CD4-positive, alpha-beta T cell (primary cell): Measurements from ENCODE around the gene PRDM16. TPM values are rescaled to one million over a fixed set of nuclear protein-coding genes. Genes with fewer than 3 reads are reported as not detected.

Experiments
- ATAC-seq: fragments of 200-7000 bp; cut with Tn5 transposase; one replicate; pipeline ENCODE4 v1.10.0; 2022; ENCODE audit warnings: mild to moderate bottlenecking; ENCODE audit not compliant: poor library complexity
- CTCF ChIA-PET: fragments of 350-600 bp; sonication (Branson Sonifier 250); formaldehyde crosslinking; loops from one replicate; lab custom pipeline; 2021; ENCODE audit warnings: antibody characterized with exemption, inconsistent platforms; lab: Charles Lee
- POLR2A ChIA-PET: fragments of 350-600 bp; sonication (Branson Sonifier 250); formaldehyde crosslinking; loops from one replicate; lab custom pipeline; 2021; ENCODE audit warnings: antibody characterized with exemption, inconsistent platforms; lab: Charles Lee
- DNase-seq, 14 experiments: peaks; one replicate each; pipeline ENCODE4 v3.0.0-alpha.2; 2013 to 2020; ENCODE audit warnings: mixed read lengths in 2 of 14
- H3K27ac ChIP-seq, 2 donors: one replicate each; pipeline versions ENCODE4 v1.5.1 to v1.7.0; 2013; ENCODE audit warnings: low read length in 2 of 2, low read depth in 1 of 2, mild to moderate bottlenecking in 1 of 2
- H3K27me3 ChIP-seq, 2 experiments: 1 replicate in 1 of 2; 2 replicates in 1 of 2; pipeline versions ENCODE4 v1.6.1 to v1.7.0; 2013; ENCODE audit warnings: low read length in 2 of 2, control low read depth in 1 of 2, mild to moderate bottlenecking in 1 of 2, moderate library complexity in 1 of 2; ENCODE audit not compliant: insufficient read depth in 2 of 2, control insufficient read depth in 1 of 2
- H3K36me3 ChIP-seq: one replicate; pipeline ENCODE4 v1.6.1; 2013; ENCODE audit warnings: low read length, control low read depth; ENCODE audit not compliant: insufficient read depth
- H3K4me1 ChIP-seq: one replicate; pipeline ENCODE4 v1.6.1; 2013; ENCODE audit warnings: low read length, control low read depth; ENCODE audit not compliant: insufficient read depth
- H3K4me3 ChIP-seq: one replicate; pipeline ENCODE4 v1.5.1; 2013; ENCODE audit warnings: mild to moderate bottlenecking, low read length, moderate library complexity
- H3K9me3 ChIP-seq, 2 experiments: 1 replicate in 1 of 2; 2 replicates in 1 of 2; pipeline versions ENCODE4 v1.6.1 to v1.7.0; 2013; ENCODE audit warnings: low read length in 2 of 2, mild to moderate bottlenecking in 2 of 2, control low read depth in 1 of 2, moderate library complexity in 1 of 2; ENCODE audit not compliant: control insufficient read depth in 1 of 2, insufficient read depth in 1 of 2
- H3K27ac Mint-ChIP-seq: one replicate; pipeline ENCODE4 v1.8.0; 2020; ENCODE audit warnings: mixed read lengths
- H3K27me3 Mint-ChIP-seq: one replicate; pipeline ENCODE4 v1.8.0; 2021; ENCODE audit warnings: mixed read lengths
- H3K36me3 Mint-ChIP-seq: one replicate; pipeline ENCODE4 v1.8.0; 2021; ENCODE audit warnings: low read depth, mixed read lengths
- H3K4me1 Mint-ChIP-seq: one replicate; pipeline ENCODE4 v1.8.0; 2021; ENCODE audit warnings: low read depth, mixed read lengths
- H3K4me3 Mint-ChIP-seq: one replicate; pipeline ENCODE4 v1.8.0; 2020; ENCODE audit warnings: mild to moderate bottlenecking, mixed read lengths
- H3K9me3 Mint-ChIP-seq: one replicate; pipeline ENCODE4 v1.8.0; 2020; ENCODE audit warnings: mixed read lengths
- intact Hi-C, 2 experiments: fragments of 100-400 bp; cut with DNase I in 1 of 2; cut with micrococcal nuclease in 1 of 2; formaldehyde crosslinking; loops; one replicate each; pipeline versions ENCODE4 v1.15.1 to v1.9.0; 2023 to 2025; cut with DNase I, micrococcal nuclease
- total RNA-seq, 174 experiments: library from RNA in 2 of 174; stranded (reverse) in 2 of 174; gene quantifications; one replicate each; pipeline ENCODE4 v1.2.3 and lab custom pipeline; 2021 to 2026
- TF ChIP-seq, protein P1 (sequence below): fragments of 200-600 bp; IDR thresholded peaks from one replicate; pipeline ENCODE4 v1.8.0; 2022; ENCODE audit warnings: antibody characterized with exemption, mild to moderate bottlenecking

PRDM16 gene
- total RNA-seq, 2 experiments from 2014 or later = not detected

DNA sequence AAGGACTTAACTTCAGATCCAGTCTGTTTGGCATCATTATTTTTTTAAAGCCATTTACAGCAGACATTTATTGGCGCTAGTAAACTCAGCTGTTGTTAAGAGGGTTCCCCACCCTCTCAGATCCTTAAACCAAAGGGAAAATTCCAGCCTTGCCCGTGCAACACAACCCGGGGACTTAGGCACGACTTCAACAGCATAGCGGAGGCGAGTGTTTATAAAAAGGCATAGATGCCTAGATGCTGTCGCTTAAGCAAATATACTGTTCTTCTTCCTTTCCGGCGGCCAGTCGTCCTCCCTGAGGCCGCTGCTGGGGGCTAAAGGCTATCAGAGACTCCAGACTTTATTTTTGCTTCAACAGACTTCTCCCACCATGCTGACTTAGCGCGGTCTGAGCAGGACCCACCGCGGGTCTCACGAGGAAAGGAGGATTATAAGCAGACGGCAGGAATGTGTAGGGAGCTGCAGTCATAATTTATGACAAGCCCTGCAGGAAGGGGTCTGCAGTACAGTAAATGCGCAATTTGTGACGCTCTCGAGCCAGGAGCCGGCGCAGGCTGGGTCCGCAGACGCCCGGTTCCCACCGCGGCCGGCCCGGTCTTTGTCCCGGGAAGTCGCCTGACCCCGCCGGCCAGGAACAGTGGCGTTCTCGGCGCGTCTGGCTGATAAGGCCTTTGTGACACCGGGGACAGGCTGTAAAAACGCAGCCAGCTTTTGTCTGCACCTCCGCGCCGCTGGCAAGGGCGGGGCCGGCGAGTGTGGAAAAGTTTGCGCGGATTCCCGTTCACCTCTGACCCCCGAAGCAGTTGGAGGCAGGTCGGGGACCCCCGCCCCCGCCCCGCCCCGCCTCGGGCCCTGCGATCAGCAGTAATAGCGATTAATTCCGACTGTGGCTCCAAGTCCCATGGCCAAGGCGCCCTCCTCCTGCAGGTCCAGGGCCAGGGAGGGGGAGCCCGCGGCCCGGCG is 324.3 kb downstream of the PRDM16 start:
- H3K36me3 Mint-ChIP-seq = no peaks in the 10 kb centered on the region
- ATAC-seq = no peak
- H3K4me3 Mint-ChIP-seq = no peak overlapping the region
- H3K27me3 Mint-ChIP-seq = peaks cover 37% of the 10 kb centered on the region
- H3K4me3 ChIP-seq = no peak overlapping the region
- H3K9me3 ChIP-seq = peaks cover 0 to 12% of the 10 kb centered on the region in 2 experiments
- H3K4me1 ChIP-seq = no peaks in the 10 kb centered on the region
- no peak overlapping the region for H3K27ac Mint-ChIP-seq
- TF ChIP-seq, protein P1, sequence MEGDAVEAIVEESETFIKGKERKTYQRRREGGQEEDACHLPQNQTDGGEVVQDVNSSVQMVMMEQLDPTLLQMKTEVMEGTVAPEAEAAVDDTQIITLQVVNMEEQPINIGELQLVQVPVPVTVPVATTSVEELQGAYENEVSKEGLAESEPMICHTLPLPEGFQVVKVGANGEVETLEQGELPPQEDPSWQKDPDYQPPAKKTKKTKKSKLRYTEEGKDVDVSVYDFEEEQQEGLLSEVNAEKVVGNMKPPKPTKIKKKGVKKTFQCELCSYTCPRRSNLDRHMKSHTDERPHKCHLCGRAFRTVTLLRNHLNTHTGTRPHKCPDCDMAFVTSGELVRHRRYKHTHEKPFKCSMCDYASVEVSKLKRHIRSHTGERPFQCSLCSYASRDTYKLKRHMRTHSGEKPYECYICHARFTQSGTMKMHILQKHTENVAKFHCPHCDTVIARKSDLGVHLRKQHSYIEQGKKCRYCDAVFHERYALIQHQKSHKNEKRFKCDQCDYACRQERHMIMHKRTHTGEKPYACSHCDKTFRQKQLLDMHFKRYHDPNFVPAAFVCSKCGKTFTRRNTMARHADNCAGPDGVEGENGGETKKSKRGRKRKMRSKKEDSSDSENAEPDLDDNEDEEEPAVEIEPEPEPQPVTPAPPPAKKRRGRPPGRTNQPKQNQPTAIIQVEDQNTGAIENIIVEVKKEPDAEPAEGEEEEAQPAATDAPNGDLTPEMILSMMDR = no peak
- ChIA-PET POLR2A (no interaction called here), CTCF (no interaction called here)
- no peaks in the 10 kb centered on the region for H3K36me3 ChIP-seq
- no peak overlapping the region for H3K27ac ChIP-seq
- H3K4me1 Mint-ChIP-seq = peaks cover 6% of the 10 kb centered on the region
- DNase-seq = no peak
- intact Hi-C loops = no loop called here
- no peaks in the 10 kb centered on the region for H3K9me3 Mint-ChIP-seq
- peaks cover 26 to 37% of the 10 kb centered on the region in 2 experiments for H3K27me3 ChIP-seq

DNA sequence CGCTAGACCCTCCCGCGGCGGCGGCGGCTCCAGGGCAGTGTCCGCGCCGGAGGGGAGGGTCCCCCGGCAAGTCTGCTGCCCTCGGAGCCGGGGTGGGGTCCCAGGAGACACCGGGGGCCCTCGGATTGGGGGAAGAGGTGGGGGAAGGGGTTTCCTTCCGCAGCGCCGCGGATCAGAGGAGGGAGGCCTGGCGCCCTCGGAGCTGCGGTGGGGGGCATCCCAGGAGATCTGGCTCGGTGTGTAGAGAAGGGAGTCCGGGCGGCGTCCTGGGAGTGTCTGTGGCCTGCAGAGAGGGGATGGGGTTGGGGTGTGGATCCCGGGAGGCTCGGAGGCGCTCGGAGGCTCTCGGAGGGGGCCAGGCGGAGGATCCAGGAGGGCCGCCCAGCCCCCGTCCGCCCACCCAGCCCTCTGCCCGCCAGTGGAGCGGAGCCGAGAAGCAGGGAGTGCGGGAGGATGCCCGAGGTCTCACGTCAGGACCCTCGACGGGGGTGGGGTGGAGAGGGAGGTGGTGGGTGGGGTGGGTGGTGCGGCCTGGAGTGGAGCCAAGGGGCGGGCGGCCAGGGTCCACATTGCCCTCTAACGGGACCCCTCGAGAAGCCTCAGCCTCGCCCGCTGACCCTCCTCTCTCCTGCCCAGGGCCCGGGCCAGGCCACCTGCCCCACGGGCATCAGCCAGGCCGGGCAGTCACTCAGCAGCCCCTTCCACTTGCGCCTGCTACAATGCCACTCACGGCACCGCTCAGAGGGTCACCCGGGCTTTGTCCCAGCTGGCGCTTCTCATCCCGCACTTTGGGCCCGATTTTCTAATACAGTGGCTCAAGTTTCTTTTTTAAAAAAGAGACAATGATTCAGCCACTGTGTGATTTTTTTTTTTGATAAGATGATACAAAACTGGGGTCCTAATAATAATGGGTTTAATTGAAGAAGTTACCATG is 325.3 kb downstream of the PRDM16 start:
- Histone ChIP-seq H3K36me3 (no peaks in the 10 kb centered on the region), H3K4me1 (no peaks in the 10 kb centered on the region), H3K27ac (no peak overlapping the region), H3K9me3 (peaks cover 0 to 12% of the 10 kb centered on the region in 2 experiments), H3K27me3 (peaks cover 26 to 37% of the 10 kb centered on the region in 2 experiments), H3K4me3 (no peak overlapping the region)
- TF ChIP-seq, protein P1 = no peak
- no peak for ATAC-seq
- intact Hi-C loops = no loop called here
- H3K27me3 Mint-ChIP-seq = peaks cover 37% of the 10 kb centered on the region
- H3K4me1 Mint-ChIP-seq = peaks cover 6% of the 10 kb centered on the region
- POLR2A ChIA-PET = no interaction called here
- H3K9me3 Mint-ChIP-seq = no peaks in the 10 kb centered on the region
- CTCF ChIA-PET = no interaction called here
- H3K4me3 Mint-ChIP-seq = no peak overlapping the region
- no peaks in the 10 kb centered on the region for H3K36me3 Mint-ChIP-seq
- no peak overlapping the region for H3K27ac Mint-ChIP-seq
- no peak for DNase-seq

DNA sequence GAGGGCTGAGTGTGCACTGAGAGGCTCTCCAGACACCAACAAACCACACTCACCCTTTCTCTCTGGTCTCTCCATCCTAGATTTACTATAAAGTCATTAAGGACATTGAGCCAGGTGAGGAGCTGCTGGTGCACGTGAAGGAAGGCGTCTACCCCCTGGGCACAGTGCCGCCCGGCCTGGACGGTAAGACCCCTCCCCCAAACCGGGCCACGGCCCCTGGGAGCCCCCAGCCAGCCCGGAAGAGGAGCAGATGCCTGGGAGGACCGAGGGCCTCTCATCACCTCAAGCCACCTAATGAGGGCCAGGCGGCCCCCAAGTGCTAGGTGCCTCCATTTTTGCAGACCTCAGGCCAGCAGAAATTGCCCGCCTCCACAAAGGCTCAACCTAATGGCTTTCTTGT is 327.4 kb downstream of the PRDM16 start:
- peaks cover 6% of the 10 kb centered on the region for H3K4me1 Mint-ChIP-seq
- Histone ChIP-seq H3K36me3 (no peaks in the 10 kb centered on the region), H3K27me3 (peaks cover 24 to 37% of the 10 kb centered on the region in 2 experiments), H3K4me3 (no peak overlapping the region), H3K4me1 (no peaks in the 10 kb centered on the region), H3K9me3 (peaks cover 0 to 6% of the 10 kb centered on the region in 2 experiments), H3K27ac (no peak overlapping the region)
- intact Hi-C loops = no loop called here
- no peak overlapping the region for H3K27ac Mint-ChIP-seq
- ChIA-PET POLR2A (no interaction called here), CTCF (no interaction called here)
- peaks cover 34% of the 10 kb centered on the region for H3K27me3 Mint-ChIP-seq
- H3K9me3 Mint-ChIP-seq = no peaks in the 10 kb centered on the region
- H3K36me3 Mint-ChIP-seq = no peaks in the 10 kb centered on the region
- no peak for DNase-seq
- TF ChIP-seq, protein P1 = no peak
- ATAC-seq = no peak
- H3K4me3 Mint-ChIP-seq = no peak overlapping the region
